GM21360 (cell line): ENCODE results near the gene RABL2A.
"Not testable (repeated sequence)": the region's sequence is repeated elsewhere in the genome, so short reads cannot be mapped to it uniquely, and the experiment has no call there.

ENCODE experiments used
- ATAC-seq: cut with Tn5 transposase; IDR thresholded peaks from one replicate; pipeline ENCODE4 v1.9.1; 2021; ENCODE audit warnings: mild to moderate bottlenecking, moderate library complexity; ENCODE audit not compliant: unreplicated experiment

RABL2A gene

GRCh38 chr2:113677330-113677729 lies 50.3 kb downstream of the RABL2A start:
- ATAC-seq, result no peak

GRCh38 chr2:113679457-113679856 lies 52.4 kb downstream of the RABL2A start:
- ATAC-seq, result no peak

GRCh38 chr2:113685471-113685870 lies 58.4 kb downstream of the RABL2A start:
- no peak for ATAC-seq

- ATAC-seq, result no peak
Observed at GRCh38 chr2:113686537-113686936, 59.5 kb downstream of the RABL2A start.

GRCh38 chr2:113690871-113691270 lies 63.8 kb downstream of the RABL2A start:
- ATAC-seq, result not testable (repeated sequence)
